ENCODE results near the gene POU3F3. TPM values are rescaled to one million over a fixed set of nuclear protein-coding genes. Genes with fewer than 3 reads are reported as not detected.

Gene POU3F3
- total RNA-seq, 1 donor: under 0.01 TPM

- Histone ChIP-seq H3K79me2 (ENCODE audit: insufficient read depth, low read length) (no peaks in the 10 kb centered on the region), H3K4me3 (ENCODE audit: insufficient read depth, low read length) (no peak overlapping the region), H3K4me2 (ENCODE audit: insufficient read depth, low read length) (no peak overlapping the region), H4K20me1 (ENCODE audit: insufficient read depth, low read length) (no peaks in the 10 kb centered on the region), H3K27me3 (ENCODE audit: insufficient read depth, low read length) (no peaks in the 10 kb centered on the region), H3K4me1 (ENCODE audit: insufficient read depth, low read length) (no peaks in the 10 kb centered on the region), H3K36me3 (ENCODE audit: insufficient read depth, low read length) (no peaks in the 10 kb centered on the region), H3K9me3 (ENCODE audit: low read depth, low read length) (no peaks in the 10 kb centered on the region), H3K27ac (ENCODE audit: low read depth, low read length) (no peak overlapping the region), H2AFZ (ENCODE audit: low read length) (no peak overlapping the region)
- DNase-seq (ENCODE audit: insufficient read length, low spot score, missing footprints): no peak
- TF ChIP-seq, protein P1, sequence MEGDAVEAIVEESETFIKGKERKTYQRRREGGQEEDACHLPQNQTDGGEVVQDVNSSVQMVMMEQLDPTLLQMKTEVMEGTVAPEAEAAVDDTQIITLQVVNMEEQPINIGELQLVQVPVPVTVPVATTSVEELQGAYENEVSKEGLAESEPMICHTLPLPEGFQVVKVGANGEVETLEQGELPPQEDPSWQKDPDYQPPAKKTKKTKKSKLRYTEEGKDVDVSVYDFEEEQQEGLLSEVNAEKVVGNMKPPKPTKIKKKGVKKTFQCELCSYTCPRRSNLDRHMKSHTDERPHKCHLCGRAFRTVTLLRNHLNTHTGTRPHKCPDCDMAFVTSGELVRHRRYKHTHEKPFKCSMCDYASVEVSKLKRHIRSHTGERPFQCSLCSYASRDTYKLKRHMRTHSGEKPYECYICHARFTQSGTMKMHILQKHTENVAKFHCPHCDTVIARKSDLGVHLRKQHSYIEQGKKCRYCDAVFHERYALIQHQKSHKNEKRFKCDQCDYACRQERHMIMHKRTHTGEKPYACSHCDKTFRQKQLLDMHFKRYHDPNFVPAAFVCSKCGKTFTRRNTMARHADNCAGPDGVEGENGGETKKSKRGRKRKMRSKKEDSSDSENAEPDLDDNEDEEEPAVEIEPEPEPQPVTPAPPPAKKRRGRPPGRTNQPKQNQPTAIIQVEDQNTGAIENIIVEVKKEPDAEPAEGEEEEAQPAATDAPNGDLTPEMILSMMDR (IDR thresholded peaks at IDR 0.05; ENCODE audit: extremely low read depth, low read depth, low read length): no peak
Measured at GRCh38 chr2:104831742-104832141, 22.2 kb upstream of the POU3F3 start.

DNA sequence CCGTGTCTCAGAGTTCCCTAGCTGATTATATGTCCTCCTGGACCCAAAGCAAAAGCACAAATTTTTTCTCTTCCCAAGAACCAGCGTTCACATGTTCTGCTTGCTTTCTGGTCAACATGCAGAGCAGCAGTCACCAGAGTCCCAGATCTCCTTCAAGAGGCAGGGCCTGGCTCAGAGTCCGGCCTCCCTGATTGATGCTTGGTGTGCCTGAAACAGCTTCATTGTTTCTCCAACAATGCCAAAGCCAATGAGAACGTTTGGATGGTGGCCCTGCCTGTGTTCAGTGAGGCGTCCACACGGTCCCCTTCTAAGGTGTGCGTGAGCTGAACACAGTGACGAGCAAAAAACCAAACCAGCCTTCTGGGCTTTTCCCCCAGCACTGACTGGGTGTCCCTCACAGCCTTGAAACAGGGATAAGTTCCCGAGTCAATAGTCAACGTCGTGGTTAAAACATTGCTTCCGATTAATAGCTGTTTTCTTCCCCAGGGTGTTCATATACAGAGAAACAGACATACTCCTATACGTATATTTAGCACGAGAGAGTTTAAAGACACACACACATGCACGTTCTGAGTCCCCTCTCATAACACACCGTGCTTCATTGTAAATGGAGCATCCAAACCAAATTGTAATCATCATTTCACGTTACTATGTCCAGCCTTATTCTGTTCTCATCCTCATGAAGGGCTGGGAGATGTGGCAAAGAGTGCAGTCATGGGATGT lies 19.3 kb upstream of the POU3F3 start:
- H3K9me3 ChIP-seq (ENCODE audit: low read depth, low read length): no peaks in the 10 kb centered on the region
- no peak overlapping the region for H3K27ac ChIP-seq (ENCODE audit: low read depth, low read length)
- no peak overlapping the region for H3K4me3 ChIP-seq (ENCODE audit: insufficient read depth, low read length)
- no peaks in the 10 kb centered on the region for H4K20me1 ChIP-seq (ENCODE audit: insufficient read depth, low read length)
- DNase-seq (ENCODE audit: insufficient read length, low spot score, missing footprints): no peak
- no peaks in the 10 kb centered on the region for H3K79me2 ChIP-seq (ENCODE audit: insufficient read depth, low read length)
- no peak overlapping the region for H2AFZ ChIP-seq (ENCODE audit: low read length)
- TF ChIP-seq, protein P1 (IDR thresholded peaks at IDR 0.05; ENCODE audit: extremely low read depth, low read depth, low read length): no peak
- H3K4me2 ChIP-seq (ENCODE audit: insufficient read depth, low read length): no peak overlapping the region
- H3K27me3 ChIP-seq (ENCODE audit: insufficient read depth, low read length): no peaks in the 10 kb centered on the region
- no peaks in the 10 kb centered on the region for H3K4me1 ChIP-seq (ENCODE audit: insufficient read depth, low read length)
- H3K36me3 ChIP-seq (ENCODE audit: insufficient read depth, low read length): no peaks in the 10 kb centered on the region

DNA sequence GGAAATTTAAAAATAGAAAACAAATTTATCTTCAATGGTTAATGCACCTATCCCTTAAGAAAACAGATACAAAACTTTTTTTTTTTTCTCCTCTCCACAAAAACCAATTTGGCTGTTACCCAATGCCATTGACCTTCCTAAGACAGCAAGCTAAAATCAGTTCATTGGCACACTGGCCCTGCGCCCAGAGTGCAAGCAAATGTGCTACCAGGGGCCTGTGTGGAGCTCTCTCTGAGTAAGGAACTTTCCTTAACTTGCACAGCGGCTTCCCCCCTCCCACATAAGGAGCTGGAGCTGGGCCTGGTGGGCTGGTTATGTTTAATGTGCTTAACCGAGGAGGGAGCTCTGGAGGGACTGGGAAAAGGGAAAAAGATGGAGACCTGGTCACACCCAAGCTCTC lies 17.6 kb upstream of the POU3F3 start:
- H3K4me1 ChIP-seq (ENCODE audit: insufficient read depth, low read length): no peaks in the 10 kb centered on the region
- H3K36me3 ChIP-seq (ENCODE audit: insufficient read depth, low read length): no peaks in the 10 kb centered on the region
- H3K9me3 ChIP-seq (ENCODE audit: low read depth, low read length): no peaks in the 10 kb centered on the region
- peaks cover under 1% of the 10 kb centered on the region for H3K27me3 ChIP-seq (ENCODE audit: insufficient read depth, low read length)
- H2AFZ ChIP-seq (ENCODE audit: low read length): no peak overlapping the region
- no peak overlapping the region for H3K27ac ChIP-seq (ENCODE audit: low read depth, low read length)
- H4K20me1 ChIP-seq (ENCODE audit: insufficient read depth, low read length): no peaks in the 10 kb centered on the region
- TF ChIP-seq, protein P1 (IDR thresholded peaks at IDR 0.05; ENCODE audit: extremely low read depth, low read depth, low read length): no peak
- H3K79me2 ChIP-seq (ENCODE audit: insufficient read depth, low read length): no peaks in the 10 kb centered on the region
- H3K4me2 ChIP-seq (ENCODE audit: insufficient read depth, low read length): no peak overlapping the region
- no peak overlapping the region for H3K4me3 ChIP-seq (ENCODE audit: insufficient read depth, low read length)
- DNase-seq (ENCODE audit: insufficient read length, low spot score, missing footprints): no peak

DNA sequence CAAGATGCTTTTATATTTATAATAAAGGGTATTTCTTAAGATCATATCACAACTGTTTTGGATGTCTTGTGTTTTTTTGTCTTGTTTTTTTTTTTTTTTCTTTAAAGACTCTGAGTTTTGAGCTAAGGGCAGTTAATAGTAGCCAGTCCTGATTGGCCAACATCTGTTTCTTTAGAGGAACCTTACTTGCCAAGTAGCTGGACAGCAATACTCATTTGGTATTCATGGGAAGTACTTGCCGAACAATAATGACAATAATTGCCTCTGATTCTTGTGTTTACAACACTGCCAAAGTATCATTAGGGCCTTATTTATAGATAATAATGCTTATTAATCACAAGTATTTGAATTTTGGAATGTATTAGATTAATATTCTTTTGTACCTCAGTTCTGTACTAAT lies 17.1 kb upstream of the POU3F3 start:
- Histone ChIP-seq H4K20me1 (ENCODE audit: insufficient read depth, low read length) (no peaks in the 10 kb centered on the region), H3K79me2 (ENCODE audit: insufficient read depth, low read length) (no peaks in the 10 kb centered on the region), H3K4me1 (ENCODE audit: insufficient read depth, low read length) (no peaks in the 10 kb centered on the region), H3K4me3 (ENCODE audit: insufficient read depth, low read length) (no peak overlapping the region), H3K4me2 (ENCODE audit: insufficient read depth, low read length) (no peak overlapping the region), H3K27ac (ENCODE audit: low read depth, low read length) (no peak overlapping the region), H3K36me3 (ENCODE audit: insufficient read depth, low read length) (no peaks in the 10 kb centered on the region), H3K9me3 (ENCODE audit: low read depth, low read length) (no peaks in the 10 kb centered on the region), H2AFZ (ENCODE audit: low read length) (no peak overlapping the region), H3K27me3 (ENCODE audit: insufficient read depth, low read length) (peaks cover 6% of the 10 kb centered on the region)
- TF ChIP-seq, protein P1 (IDR thresholded peaks at IDR 0.05; ENCODE audit: extremely low read depth, low read depth, low read length): no peak
- DNase-seq (ENCODE audit: insufficient read length, low spot score, missing footprints): no peak
